Omental fat pad (tissue), 4 donors: ENCODE data around the gene MORN5. TPM values are rescaled to one million over a fixed set of nuclear protein-coding genes. Genes with fewer than 3 reads are reported as not detected.

Source experiments
- ATAC-seq: fragments of 150-250 bp; one replicate; pipeline ENCODE4 v1.9.1; 2016; ENCODE audit warnings: mild to moderate bottlenecking, moderate library complexity; ENCODE audit not compliant: low FRiP score
- DNase-seq: peaks from one replicate; pipeline ENCODE4 v3.0.0-alpha.2; 2019; ENCODE audit warnings: low spot score
- total RNA-seq, 4 donors: library from RNA; depleted of rRNA; stranded (reverse); fragments of >200 nt; gene quantifications; one replicate each; pipeline ENCODE4 v1.1.0, GENCODE V29; 2016
- TF ChIP-seq, protein P1 (sequence below), 3 donors: fragments of 450-650 bp; IDR thresholded peaks; one replicate each; pipeline ENCODE4 v1.5.1; 2016 to 2017; ENCODE audit warnings: antibody characterized with exemption in 3 of 3, mild to moderate bottlenecking in 3 of 3, moderate library complexity in 2 of 3

Gene MORN5
- total RNA-seq, 4 donors from 2014 or later = not detected

DNA sequence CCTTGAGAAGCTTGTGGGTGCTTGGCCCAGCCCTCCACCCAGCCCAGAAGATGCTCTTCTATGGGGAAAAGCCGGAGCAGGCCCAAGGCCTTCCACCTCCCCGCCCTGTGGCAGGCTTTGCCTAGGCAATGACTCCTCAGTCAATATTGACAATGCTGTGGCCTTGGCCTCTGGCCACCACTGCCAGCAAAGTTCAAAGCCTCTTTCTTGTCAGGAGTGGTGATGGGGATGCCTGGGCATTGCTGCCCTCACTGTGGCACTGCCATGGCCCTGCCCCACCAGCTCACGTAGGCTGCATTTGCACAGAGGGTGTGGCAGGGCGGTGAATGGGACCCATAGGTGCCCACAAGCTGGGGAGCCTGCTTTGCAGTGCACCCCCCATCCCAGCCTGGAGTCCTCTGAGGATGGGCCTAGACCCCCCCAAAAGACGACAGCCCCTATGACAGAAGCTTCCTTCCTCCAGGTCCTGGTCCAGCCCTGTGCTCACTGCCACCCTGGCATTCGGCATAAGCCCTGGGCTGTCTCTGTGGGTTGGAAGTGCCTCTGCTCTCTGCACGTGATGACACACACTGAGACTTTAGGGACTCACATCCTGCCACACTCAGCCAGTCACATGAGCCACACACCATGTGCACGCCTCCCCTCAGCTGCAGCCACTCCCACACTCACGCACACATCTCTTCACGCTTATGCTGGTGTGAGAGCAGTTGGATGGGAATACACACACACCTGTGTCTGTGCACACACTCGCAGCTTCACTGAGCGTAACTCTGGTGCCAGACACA lies 31.1 kb downstream of the MORN5 start:
- ATAC-seq = no peak
- DNase-seq = no peak
- TF ChIP-seq, protein P1, sequence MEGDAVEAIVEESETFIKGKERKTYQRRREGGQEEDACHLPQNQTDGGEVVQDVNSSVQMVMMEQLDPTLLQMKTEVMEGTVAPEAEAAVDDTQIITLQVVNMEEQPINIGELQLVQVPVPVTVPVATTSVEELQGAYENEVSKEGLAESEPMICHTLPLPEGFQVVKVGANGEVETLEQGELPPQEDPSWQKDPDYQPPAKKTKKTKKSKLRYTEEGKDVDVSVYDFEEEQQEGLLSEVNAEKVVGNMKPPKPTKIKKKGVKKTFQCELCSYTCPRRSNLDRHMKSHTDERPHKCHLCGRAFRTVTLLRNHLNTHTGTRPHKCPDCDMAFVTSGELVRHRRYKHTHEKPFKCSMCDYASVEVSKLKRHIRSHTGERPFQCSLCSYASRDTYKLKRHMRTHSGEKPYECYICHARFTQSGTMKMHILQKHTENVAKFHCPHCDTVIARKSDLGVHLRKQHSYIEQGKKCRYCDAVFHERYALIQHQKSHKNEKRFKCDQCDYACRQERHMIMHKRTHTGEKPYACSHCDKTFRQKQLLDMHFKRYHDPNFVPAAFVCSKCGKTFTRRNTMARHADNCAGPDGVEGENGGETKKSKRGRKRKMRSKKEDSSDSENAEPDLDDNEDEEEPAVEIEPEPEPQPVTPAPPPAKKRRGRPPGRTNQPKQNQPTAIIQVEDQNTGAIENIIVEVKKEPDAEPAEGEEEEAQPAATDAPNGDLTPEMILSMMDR (IDR thresholded peaks at IDR 0.05) = no peak

- ATAC-seq = no peak
Observed at GRCh38 chr9:122191584-122191983, 31.9 kb downstream of the MORN5 start.

GRCh38 chr9:122192261-122192875 lies 32.7 kb downstream of the MORN5 start:
- TF ChIP-seq, protein P1 (IDR thresholded peaks at IDR 0.05) = no peak
- no peak for DNase-seq
- no peak for ATAC-seq

More at GRCh38 chr9:122191584-122191983, 31.9 kb downstream of the MORN5 start:
- TF ChIP-seq, protein P1 (IDR thresholded peaks at IDR 0.05) = no peak
- no peak for DNase-seq

GRCh38 chr9:122192914-122193525 lies 33.3 kb downstream of the MORN5 start:
- ATAC-seq (no peak), DNase-seq (no peak)
- TF ChIP-seq, protein P1 (IDR thresholded peaks at IDR 0.05) = no peak

GRCh38 chr9:122193651-122194050 lies 33.9 kb downstream of the MORN5 start:
- no peak for DNase-seq
- no peak for ATAC-seq
- TF ChIP-seq, protein P1 (IDR thresholded peaks at IDR 0.05) = no peak

GRCh38 chr9:122195875-122196274 lies 36.2 kb downstream of the MORN5 start:
- ATAC-seq (no peak), DNase-seq (no peak)
- TF ChIP-seq, protein P1 (IDR thresholded peaks at IDR 0.05) = no peak
